Measurements from ENCODE around the gene CNGA4. TPM values are rescaled to one million over a fixed set of nuclear protein-coding genes. Genes with fewer than 3 reads are reported as not detected.

CNGA4 gene
- total RNA-seq, 1 experiment from 2014 or later: 0.51 TPM

DNA sequence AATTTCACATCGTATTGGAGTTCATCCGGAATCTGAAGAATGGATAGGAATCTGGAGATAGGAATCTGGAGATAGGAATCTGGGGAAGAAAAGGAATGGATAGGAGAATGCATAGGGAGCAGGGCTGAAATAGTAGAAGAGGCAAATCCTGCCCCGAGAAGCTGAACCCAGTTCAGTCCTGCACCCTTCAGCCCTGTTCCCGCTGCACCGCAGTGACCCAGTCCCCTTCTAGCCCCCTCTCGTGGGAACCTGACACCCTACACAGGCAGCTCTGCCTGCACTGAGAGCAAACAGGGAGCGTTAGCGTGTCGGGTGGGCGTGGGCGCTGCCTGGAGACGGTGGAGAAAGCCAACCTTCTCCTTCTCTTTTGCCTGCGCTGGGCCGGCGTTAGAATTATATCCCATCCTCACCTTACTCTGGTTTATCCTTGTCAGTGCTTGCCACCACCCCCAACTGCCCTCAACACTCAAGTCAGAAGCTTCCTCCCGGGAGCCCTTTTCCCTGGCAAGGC, 19.7 kb downstream of the CNGA4 start:
- Histone ChIP-seq H3K4me2 (ENCODE audit: low read length) (no peak overlapping the region), H3K4me3 (ENCODE audit: low read length) (no peak overlapping the region), H3K36me3 (ENCODE audit: low read depth, low read length) (no peaks in the 10 kb centered on the region), H3F3A (ENCODE audit: low read length, unreplicated experiment) (no peaks in the 10 kb centered on the region), H2AFZ (ENCODE audit: low read length) (no peak overlapping the region), H3K4me1 (ENCODE audit: insufficient read depth, low read length) (no peaks in the 10 kb centered on the region), H4K20me1 (ENCODE audit: low read length) (no peaks in the 10 kb centered on the region), H3K27ac (ENCODE audit: low read length) (no peak overlapping the region), H3K9ac (ENCODE audit: low read length) (no peak overlapping the region), H3K9me3 (ENCODE audit: low read length) (no peaks in the 10 kb centered on the region), H3K9me2 (replicated peaks; ENCODE audit: low read length) (no peaks in the 10 kb centered on the region), H3K27me3 (ENCODE audit: low read length) (peaks cover 86% of the 10 kb centered on the region), H3K79me2 (ENCODE audit: low read length) (no peaks in the 10 kb centered on the region)
- TF ChIP-seq EZH2phosphoT487 (IDR thresholded peaks at IDR 0.05; ENCODE audit: borderline replicate concordance, low read length) (no peak), EZH2 (IDR thresholded peaks at IDR 0.05; ENCODE audit: low read length, unreplicated experiment) (no peak)
- TF ChIP-seq, protein P1, sequence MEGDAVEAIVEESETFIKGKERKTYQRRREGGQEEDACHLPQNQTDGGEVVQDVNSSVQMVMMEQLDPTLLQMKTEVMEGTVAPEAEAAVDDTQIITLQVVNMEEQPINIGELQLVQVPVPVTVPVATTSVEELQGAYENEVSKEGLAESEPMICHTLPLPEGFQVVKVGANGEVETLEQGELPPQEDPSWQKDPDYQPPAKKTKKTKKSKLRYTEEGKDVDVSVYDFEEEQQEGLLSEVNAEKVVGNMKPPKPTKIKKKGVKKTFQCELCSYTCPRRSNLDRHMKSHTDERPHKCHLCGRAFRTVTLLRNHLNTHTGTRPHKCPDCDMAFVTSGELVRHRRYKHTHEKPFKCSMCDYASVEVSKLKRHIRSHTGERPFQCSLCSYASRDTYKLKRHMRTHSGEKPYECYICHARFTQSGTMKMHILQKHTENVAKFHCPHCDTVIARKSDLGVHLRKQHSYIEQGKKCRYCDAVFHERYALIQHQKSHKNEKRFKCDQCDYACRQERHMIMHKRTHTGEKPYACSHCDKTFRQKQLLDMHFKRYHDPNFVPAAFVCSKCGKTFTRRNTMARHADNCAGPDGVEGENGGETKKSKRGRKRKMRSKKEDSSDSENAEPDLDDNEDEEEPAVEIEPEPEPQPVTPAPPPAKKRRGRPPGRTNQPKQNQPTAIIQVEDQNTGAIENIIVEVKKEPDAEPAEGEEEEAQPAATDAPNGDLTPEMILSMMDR (conservative IDR thresholded peaks at IDR 0.05; ENCODE audit: low read depth, low read length): no peak
- POLR2A ChIA-PET (ENCODE audit: unreplicated experiment): no interaction called here
- ATAC-seq (no peak), DNase-seq (no peak)
- CTCF ChIA-PET: no interaction called here
- BruUV-seq (replicated peaks): no TSS peak
- intact Hi-C loops (cut with micrococcal nuclease): no loop called here

DNA sequence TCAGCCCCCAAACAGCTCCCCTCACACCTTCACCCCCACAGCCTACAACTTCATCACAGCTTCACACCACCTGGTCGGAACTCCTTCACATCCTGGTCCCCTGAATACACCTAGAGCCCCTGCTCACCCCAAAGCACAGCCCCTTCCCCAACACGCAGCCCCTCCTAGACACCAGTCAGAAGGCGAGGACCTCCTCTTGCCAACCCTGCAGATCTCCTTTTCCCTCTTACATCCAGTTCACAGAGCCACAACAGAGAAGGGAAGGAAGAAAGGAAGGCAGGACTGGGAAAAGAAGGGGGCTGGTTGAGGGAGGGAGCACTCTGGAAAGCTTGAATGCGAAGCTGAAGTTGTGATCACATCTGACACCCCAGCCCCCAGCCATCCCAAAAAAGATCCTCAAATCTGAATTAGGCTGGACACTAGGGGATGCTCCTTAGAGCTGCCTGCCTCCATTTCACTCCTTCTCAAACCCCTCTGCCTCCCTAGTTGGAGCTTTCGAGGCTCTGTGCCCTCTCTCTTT, 21.4 kb downstream of the CNGA4 start:
- intact Hi-C loops (cut with micrococcal nuclease): no loop called here
- TF ChIP-seq EZH2 (IDR thresholded peaks at IDR 0.05; ENCODE audit: low read length, unreplicated experiment): no peak
- DNase-seq (no peak), ATAC-seq (no peak)
- CTCF ChIA-PET: no interaction called here
- no peaks in the 10 kb centered on the region for H3K9me3 ChIP-seq (ENCODE audit: low read length)
- no peaks in the 10 kb centered on the region for H3K4me1 ChIP-seq (ENCODE audit: insufficient read depth, low read length)
- no peak overlapping the region for H2AFZ ChIP-seq (ENCODE audit: low read length)
- BruUV-seq (replicated peaks): no TSS peak
- no peak overlapping the region for H3K4me2 ChIP-seq (ENCODE audit: low read length)
- no peak overlapping the region for H3K9ac ChIP-seq (ENCODE audit: low read length)
- H3K36me3 ChIP-seq (ENCODE audit: low read depth, low read length): no peaks in the 10 kb centered on the region
- no peaks in the 10 kb centered on the region for H3K9me2 ChIP-seq (replicated peaks; ENCODE audit: low read length)
- no peaks in the 10 kb centered on the region for H3K79me2 ChIP-seq (ENCODE audit: low read length)
- no peak overlapping the region for H3K27ac ChIP-seq (ENCODE audit: low read length)
- H3K4me3 ChIP-seq (ENCODE audit: low read length): no peak overlapping the region
- no peaks in the 10 kb centered on the region for H4K20me1 ChIP-seq (ENCODE audit: low read length)
- POLR2A ChIA-PET (ENCODE audit: unreplicated experiment): no interaction called here
- H3K27me3 ChIP-seq (ENCODE audit: low read length): peaks cover 92% of the 10 kb centered on the region
- H3F3A ChIP-seq (ENCODE audit: low read length, unreplicated experiment): no peaks in the 10 kb centered on the region

DNA sequence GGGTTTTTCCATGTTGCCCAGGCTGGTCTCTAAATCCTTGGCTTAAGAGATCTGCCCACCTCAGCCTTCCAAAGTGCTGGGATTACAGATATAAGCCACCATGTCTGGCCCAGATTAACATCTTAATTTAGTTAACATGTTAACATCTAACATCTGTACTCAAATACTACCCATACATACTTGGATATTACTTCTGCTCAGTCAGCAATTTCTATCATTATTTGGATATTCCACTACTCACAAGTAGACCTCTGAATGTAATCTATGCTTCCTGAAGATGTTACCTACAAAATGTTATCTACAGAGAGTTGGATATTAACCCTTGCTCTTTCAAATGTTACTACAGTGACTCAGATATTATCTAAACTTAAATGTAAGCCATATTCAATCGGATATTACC, 24.8 kb downstream of the CNGA4 start:
- Histone ChIP-seq H3K4me3 (ENCODE audit: low read length) (no peak overlapping the region), H3F3A (ENCODE audit: low read length, unreplicated experiment) (no peaks in the 10 kb centered on the region), H4K20me1 (ENCODE audit: low read length) (no peaks in the 10 kb centered on the region), H3K4me1 (ENCODE audit: insufficient read depth, low read length) (no peaks in the 10 kb centered on the region), H3K27me3 (ENCODE audit: low read length) (peaks cover 77% of the 10 kb centered on the region), H3K27ac (ENCODE audit: low read length) (no peak overlapping the region), H3K36me3 (ENCODE audit: low read depth, low read length) (no peaks in the 10 kb centered on the region), H2AFZ (ENCODE audit: low read length) (no peak overlapping the region), H3K9me2 (replicated peaks; ENCODE audit: low read length) (no peaks in the 10 kb centered on the region), H3K9ac (ENCODE audit: low read length) (no peak overlapping the region), H3K4me2 (ENCODE audit: low read length) (no peak overlapping the region), H3K79me2 (ENCODE audit: low read length) (no peaks in the 10 kb centered on the region), H3K9me3 (ENCODE audit: low read length) (no peaks in the 10 kb centered on the region)
- ChIA-PET CTCF (no interaction called here), POLR2A (ENCODE audit: unreplicated experiment) (no interaction called here)
- TF ChIP-seq, protein P1 (conservative IDR thresholded peaks at IDR 0.05; ENCODE audit: low read depth, low read length): no peak
- no peak for TF ChIP-seq EZH2 (IDR thresholded peaks at IDR 0.05; ENCODE audit: low read length, unreplicated experiment)
- no peak for TF ChIP-seq EZH2phosphoT487 (IDR thresholded peaks at IDR 0.05; ENCODE audit: borderline replicate concordance, low read length)
- intact Hi-C loops (cut with micrococcal nuclease): no loop called here
- ATAC-seq: no peak
- BruUV-seq (replicated peaks): no TSS peak
- DNase-seq: no peak

Measured in PC-3 (cell line).